Right forelimb (tissue), 1 donor: Measurements from ENCODE around the gene PLD4.
"Not testable (repeated sequence)": the region's sequence is repeated elsewhere in the genome, so short reads cannot be mapped to it uniquely, and the experiment has no call there.

ENCODE experiments used
- DNase-seq: peaks from one replicate; pipeline ENCODE4 v3.0.0-alpha.2; 2018

PLD4 gene

DNA sequence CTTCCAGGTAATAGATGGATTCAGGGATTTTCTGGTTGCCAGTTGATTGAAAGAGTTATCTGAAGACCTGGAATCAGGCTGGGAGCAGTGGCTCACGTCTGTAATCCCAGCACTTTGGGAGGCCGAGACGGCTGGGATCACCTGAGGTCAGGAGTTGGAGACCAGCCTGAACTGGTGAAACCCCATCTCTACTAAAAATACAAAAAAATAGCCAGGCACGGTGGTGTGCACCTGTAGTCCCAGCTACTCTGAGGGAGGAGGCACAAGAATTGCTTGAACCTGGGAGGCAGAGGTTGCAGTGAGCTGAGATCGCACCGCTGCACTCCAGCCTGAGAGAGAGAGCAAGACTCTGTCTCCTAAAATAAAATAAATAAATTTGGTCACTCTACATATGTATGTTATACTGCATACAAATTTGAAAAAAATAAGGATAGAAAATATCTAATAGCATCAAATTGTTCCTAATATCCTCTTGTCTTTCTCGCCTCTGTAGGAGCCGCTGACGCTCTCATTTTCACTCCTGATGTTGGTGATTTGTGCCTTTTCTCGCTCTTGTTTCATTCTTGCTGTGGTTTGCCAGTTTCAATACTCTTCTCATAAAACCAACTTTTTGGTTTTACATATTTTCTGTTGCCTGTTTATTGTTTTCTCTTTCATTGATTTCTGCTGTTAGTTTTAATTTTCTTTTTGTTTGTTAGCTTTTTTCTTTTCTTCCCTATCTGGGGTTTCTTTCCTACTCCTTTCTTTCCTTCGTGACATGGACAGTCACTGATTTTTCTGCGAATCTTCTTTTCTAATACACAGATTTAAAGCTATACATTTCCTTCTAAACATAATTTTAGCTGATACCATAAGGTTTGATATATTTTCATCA is 23.8 kb upstream of the PLD4 start:
- no peak for DNase-seq

DNA sequence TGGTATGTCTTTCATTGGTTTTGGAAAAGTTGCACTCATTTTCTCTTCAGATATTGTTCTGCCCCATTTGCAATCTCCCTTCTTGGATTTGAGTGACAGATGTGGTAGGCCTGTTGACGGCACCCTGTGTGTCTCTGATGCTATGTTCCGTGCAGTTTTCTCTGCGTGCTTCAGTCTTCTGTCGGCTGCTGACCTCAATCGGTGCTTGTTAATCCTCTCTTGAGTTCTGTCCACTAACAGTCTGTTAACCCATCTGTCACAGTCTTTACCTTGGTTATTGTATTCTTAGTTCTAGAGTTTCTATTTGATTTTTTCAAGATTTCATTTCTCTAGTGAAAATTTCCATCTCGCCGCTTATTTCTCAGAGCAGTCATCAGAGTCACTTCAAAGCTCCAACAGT is 20.7 kb upstream of the PLD4 start:
- DNase-seq, result no peak

DNA sequence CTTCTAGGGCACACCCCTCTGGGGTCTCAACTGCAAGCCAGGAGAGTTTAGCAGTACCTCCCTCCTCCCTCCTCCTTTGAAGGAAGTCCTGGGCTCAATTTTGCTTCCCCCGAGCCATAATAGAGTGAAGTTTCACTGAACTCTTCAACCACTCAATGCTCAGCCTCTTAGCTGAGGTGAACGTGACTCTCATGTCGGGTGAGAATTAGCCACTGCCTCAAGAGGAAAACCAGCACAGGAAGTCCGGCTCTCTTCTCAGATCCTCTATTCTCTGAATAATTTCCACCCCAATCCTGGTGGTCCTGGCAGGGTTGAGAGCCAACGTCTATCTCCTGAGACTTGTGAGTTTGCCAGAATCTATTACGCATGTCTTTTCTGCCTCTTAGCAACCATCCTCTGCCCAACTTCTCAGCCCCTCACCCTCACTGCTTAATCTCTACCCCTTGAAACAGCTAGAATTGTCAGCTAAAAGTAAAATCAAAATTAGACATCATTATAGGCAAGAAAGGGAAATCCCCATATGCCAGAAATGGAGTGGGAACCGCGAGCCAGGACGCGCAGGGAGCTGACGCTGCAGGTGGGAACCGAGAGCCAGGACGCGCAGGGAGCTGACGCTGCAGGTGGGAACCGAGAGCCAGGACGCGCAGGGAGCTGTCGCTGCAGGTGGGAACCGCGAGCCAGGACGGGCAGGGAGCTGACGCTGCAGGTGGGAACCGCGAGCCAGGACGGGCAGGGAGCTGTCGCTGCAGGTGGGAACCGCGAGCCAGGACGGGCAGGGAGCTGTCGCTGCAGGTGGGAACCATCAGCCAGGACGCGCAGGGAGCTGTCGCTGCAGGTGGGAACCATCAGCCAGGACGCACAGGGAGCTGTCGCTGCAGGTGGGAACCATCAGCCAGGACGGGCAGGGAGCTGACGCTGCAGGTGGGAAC is 19.8 kb upstream of the PLD4 start:
- not testable (repeated sequence) for DNase-seq

DNA sequence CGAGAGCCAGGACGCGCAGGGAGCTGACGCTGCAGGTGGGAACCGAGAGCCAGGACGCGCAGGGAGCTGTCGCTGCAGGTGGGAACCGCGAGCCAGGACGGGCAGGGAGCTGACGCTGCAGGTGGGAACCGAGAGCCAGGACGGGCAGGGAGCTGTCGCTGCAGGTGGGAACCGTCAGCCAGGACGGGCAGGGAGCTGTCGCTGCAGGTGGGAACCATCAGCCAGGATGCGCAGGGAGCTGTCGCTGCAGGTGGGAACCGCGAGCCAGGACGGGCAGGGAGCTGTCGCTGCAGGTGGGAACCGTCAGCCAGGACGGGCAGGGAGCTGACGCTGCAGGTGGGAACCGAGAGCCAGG is 19.1 kb upstream of the PLD4 start:
- DNase-seq, result not testable (repeated sequence)

DNA sequence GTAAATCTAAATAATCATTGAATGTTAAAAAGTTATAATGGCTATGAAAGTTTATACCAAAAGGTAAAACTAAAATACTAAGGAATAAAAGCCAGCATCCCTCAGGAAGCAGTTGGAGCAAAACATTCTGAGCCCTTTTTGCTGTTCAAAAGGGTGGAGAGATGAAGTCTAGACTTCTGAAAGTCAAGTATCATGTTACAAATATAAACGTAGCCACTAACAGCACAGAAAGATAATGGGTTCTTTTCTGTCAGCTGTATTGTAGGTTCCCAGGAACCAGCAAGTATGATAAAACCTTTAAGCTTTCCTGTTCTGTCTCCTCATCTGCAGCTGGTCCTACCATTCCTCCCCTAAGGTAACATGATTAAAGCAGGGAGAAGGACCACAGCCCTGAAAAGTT is 16.4 kb upstream of the PLD4 start:
- no peak for DNase-seq

DNA sequence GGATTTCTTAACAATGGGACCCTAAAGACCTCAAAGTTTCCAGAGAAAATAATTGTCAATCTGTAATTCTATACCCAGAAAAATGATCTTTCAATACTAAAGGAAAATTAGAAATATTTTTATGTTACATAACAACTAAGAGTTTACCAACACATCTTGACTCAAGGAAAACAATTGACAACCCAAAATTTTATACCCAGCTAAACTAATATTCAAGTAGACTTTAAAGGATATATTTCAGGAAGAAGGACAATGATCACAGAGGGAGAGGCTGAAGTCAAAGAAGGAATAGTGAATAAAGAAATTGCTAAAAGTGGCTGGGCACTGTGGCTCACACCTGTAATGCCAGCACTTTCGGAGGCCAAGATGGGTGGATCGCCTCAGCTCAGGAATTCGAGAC is 12.6 kb upstream of the PLD4 start:
- DNase-seq, result no peak

DNA sequence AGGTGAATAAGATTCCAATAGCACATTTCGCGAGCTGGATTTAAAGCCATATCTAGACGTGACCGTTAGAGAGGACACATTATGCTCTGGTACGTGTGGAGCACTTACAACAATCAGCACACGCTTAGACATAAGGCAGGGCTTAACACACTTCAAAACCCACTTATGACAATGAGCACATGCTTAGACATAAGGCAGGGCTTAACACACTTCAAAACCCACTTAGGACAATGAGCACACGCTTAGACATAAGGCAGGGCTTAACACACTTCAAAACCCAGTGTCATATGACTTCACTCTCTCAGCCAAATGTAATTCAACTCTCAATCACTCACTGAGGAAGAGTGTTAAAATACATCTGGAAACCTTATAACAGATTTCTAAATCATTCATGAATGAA is 11.2 kb upstream of the PLD4 start:
- DNase-seq, result no peak

DNA sequence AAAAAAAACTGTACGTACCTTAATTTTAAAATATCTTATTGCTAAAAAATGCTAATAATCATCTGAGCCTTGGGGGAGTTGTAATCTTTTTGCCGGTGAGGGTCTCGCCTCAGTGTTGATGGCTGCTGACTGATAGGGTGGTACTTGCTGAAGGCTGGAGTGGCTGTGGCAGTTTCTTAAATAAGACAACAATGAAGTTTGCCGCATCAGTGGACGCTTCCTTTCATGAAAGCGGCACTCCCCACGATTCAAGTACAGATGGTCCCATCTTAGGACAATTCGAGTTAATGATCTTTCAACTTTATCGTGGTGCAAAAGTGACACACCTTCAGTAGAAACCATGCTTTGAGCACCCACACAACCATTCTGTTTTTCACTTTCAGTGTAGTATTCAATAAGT is 7.6 kb upstream of the PLD4 start:
- DNase-seq, result no peak

DNA sequence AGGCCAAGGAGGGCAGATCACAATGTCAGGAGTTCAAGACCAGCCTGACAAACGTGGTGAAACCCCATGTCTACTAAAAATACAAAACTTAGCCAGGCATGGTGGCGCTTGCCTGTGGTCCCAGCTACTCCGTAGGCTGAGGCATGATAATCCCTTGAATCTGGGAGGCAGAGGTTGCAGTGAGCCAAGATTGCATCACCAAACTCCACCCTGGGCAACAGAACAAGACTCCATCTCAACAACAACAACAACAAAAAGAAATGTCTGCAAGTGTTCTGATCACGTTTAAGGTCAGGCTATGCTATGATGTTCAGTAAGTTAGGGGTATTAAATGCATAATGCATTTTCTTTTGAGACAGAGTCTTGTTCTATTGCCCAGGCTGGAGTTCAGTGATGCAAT is 6.7 kb upstream of the PLD4 start:
- DNase-seq, result no peak

DNA sequence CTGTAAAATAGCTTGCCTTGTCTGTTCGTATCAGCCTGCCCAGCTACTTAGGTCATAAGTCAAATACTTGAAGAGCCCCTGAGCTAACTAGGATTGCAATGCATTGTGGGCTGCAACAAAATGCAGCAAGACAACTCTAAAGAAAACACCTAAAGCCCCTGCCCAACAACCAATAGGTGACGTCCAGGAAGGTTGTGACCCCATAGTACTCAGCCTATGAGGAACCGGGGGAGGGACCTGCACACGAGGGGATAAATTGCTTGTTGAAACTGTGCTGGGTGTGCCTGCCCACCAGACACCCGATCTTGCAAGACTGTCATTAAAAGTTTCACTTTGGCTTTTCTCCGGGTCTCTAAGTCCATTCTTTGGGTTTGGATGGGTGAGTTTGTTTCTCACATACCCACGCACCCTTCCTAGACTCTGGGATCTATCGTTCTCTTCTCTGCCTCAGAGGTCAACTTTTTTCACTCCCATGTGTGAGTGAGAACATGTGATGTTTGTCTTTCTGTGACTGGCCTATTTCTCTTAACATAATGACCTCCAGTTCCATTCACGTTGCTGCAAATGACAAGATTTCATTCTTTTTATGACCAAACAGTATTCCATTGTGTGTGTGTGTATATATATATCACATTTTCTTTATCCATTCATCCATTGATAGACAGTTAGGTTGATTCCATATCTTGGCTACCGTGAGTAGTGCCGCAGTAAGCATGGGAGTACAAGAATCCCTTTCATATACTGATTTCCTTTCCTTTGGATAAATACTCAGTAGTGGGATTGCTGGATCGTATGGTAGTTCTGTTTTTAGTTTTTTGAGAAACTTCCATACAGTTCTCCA is 5.3 kb upstream of the PLD4 start:
- DNase-seq, result not testable (repeated sequence)

DNA sequence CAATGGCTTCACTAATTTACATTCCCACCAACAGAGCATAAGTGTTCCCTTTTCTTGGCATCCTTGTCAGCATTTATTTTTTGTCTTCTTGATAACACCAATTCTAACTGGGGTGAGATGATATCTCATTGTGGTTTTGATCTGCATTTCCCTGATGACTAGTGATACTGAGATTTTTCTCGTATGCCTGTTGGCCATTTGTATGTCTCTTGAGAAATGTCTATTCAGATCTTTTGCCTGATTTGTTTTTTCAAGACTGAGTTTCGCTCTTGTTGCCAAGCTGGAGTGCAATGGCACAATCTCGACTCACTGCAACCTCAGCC is 4.7 kb upstream of the PLD4 start:
- no peak for DNase-seq

DNA sequence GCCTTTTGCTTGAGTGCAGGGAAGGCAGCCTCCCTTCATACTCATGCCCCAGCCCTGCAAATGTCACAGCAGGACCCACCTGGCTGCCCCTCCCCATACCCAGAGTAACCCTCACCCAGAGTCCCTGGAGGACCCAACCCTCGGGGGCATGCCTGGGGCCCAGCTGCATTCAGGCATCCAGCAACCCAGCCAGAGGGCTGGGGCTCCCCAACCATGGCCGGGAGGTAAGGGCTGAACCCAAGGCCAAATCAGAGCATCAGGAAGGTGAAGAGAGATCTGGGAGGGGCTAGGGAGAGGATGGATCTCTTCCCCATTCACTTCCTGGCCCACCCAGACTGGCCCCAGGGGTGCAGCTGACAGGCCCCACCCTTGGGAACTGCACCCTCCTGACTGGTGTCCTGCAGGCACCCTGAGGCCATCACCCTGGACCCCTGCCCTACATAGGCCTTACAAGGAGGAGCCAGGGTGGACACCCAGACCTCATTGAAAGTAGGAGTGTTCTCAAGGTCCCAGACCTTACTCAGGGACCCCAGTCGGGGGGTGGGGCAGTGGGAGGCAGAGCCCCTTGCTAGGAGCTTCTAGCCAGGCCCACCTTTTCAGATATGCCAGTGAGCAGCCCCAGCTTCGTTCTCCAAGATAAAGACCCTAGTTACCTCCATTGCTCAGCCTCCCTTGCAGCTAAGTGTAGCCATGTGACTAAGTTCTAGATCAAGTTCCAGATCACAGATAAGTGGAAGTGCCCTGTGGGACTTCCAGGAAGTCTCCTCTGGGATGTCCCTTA is 849 bp upstream of the PLD4 start:
- DNase-seq, result no peak

DNA sequence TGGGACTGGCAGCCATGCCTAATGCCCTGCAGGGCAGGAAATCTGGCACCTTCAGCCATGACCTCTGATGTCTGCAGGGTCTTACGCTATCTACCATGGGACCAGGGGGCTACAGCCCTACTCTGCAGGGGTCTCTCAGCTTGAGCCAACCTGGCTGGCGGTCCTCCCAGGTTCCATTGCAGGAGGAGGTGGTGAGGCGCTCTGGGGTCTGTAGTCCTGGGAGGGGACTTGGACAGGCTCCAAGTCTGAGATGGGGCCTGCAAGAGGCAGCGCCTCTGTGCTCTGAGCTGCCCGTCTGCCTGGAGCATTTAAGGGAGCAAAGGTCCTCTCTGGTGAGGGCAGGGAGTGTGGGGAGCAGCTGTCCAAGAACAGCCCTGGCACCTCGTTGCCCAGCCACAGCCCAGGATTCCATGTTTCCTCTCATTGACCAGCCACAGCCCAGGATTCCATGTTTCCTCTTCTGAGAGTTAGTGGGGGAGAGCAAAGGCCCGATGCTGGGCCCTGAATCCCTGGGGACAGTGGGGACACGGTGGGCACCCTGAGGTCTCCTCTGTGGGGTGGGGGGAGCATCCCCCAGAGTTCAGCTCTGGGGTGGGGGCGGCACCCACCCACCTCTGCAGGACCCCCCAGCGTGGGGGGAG is 655 bp downstream of the PLD4 start:
- no peak for DNase-seq

DNA sequence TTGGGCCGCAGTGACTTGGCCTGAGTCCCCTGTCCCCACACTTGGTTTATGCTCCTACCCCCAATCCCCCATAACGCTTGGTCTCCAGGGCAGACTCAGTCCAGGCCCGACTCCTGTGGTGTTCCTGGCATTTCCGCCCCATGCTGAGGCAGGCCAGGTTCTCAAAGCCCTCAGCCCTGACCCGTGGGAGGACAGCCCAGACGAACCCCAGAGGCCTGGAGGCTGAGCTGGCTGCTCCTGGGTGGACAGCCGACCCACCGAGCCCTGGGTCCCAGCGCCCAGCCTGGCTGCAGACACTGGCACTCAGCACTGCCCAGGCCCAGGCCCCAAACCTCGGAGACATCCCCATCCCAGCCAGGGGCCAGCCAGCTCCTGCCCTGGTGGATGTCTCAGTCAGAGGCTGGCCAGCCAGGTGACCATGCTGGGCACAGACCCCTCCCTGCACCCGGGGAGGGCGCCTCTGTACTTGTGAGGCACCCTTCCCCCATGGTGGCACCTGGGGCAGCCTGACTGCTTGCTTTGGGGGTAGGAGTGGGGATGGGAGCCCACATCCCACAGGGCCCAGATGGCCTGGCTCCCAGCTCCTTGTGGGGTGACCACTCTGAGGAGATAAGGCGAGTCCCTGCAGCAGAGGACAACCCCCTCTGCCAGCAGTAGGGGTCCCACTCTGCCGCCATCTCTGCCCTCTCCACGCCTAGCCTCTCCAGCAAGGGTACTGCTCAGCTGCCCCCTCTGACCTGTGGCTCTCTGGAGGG is 1.4 kb downstream of the PLD4 start:
- DNase-seq, result no peak

DNA sequence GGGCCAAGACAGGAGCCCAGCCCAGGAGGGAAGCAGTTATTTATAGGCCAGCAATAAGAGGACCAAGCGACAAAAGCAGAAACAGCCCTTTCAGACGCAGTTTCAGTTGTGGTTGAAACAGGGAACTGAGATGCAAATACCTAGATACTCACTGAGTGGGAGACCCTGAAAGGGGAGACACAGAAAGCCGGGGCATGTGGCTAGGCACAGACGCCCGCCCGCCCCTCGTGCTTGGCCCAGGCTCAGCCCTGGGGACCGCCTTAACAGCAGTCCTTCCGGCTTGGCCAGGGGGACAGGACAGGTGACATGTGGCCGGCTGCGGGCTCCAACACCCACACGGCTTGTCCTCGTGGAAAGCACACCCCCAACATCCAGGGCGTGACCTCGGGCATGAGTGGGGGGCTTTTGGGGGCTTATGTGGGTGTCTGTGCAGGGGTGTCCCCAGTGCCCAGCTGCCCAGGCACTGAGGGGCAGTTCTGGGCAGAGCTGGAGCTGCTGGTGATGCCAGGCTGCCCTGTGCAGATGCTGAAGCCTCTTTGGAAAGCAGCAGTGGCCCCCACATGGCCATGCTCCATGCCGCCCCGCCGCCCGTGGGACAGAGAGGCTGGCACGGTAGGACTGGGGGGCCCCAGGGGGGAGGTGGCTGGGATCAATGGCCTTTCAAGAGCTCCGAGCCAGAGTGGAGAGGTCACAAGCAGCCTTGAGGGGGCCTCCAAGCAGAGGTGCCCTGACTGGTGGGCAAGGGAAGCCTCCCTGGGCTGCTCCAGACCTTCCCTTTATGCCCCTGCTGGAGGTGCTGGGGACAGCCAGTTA is 2.1 kb downstream of the PLD4 start:
- no peak for DNase-seq

DNA sequence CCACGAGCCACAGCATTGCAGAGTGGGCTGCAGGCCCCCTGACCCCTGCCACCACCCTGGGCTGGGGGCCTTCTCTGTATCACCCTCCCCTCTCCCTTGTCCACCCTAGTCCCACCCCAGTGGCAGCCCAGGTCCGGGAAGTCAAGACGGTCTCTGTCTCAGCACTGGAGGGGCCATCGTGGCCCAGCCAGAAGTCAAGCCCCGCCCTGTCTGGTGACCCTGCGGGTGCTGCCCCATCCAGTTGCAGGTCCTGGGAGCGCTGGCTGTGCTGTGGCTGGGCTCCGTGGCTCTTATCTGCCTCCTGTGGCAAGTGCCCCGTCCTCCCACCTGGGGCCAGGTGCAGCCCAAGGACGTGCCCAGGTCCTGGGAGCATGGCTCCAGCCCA is 2.7 kb downstream of the PLD4 start:
- DNase-seq, result no peak

DNA sequence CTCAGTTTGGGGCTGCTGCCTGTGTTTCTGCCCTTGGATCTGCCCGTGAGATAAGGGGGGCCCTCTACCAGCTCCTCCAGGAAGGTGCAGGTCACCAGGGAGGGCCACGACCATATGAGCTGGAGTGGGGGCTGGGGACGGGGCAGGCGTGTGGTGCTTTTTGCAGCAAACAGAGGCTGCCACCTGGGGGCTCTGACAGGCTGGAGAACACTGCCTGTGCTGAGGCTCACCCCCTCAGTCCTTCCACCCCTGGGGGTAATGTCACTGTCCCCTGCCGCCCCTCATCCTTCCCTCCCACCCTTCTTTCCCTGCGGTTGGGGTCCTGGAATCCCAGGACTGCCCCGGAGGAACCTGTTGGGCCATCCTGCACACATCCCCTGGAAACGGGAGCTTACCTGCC is 3.2 kb downstream of the PLD4 start:
- no peak for DNase-seq

DNA sequence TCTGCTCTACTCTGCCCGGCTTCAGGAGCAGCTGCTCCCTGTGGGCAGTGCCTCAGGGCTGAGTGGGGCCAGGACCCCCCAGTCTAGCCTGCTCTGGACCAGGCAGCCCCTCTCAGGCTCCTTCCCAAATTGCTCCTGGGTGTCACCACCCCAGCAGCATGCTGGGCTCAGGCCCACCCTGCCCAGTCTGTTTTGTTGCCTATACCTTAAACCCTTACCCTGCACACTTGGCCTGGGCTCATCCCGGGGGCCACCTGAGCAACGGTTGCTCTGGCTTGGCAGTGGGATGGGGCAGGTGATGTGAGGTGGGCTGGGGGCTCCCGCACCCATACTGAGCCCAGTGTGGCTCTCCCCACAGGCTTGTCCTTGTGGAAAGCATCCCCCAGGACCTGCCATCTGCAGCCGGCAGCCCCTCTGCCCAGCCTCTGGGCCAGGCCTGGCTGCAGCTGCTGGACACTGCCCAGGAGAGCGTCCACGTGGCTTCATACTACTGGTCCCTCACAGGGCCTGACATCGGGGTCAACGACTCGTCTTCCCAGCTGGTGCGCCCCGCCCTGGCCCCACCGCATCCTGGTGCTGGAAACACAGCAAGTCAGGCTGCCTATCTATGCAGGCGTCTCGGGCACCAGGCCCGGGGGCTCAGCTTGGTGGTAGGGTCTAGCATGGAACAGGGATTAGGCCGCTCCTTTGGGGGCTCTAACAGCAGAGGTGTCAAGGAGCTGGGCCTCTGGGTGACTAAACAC is 3.9 kb downstream of the PLD4 start:
- DNase-seq, result no peak
